ENCODE data around the gene SHMT2. TPM values are rescaled to one million over a fixed set of nuclear protein-coding genes. Genes with fewer than 3 reads are reported as not detected.

SHMT2 gene
- total and polyA plus RNA-seq, 2 of the 13 experiments (the other 11 are each of a cell fraction or from before 2014, with no cell fraction given): 181 to 393 TPM

DNA sequence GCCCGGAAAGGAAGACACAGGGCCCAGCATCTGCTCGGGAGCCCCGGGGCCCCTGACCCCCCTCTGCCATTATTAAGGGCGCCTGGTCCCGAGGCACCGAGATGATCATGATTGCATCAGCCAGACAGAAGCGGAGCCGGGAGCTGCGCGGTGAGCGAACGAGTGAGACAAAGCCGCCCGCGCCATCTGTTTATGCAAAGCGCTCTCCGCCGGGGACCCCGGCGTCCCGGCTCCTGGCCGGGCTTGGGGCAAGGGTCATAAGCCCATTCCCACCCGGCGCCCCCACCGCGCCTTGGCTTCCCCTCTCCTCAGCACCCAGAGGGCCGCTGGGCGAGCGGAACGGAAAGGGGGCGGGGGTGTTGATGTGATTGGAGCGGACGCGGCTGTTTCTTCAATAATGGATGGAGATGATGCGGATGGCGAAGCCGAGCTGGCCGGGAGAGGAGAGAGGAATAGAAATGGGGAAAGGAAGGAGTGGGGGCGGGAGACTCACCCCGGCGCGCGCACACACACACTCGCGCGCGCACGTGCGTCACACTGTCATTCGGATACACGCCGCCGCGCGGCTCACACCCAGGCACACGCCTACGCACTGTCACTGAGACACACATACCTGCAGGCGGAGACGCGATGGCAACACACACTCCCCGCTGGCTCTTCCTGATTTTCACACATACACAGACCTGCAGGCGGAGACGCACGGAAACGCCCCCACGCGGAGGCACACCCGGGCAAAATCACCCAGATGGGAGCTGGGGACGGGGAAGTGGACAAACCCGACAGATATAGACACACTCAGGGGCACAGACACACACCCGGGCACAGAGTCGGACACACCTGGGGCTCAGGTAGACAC lies 10.8 kb downstream of the SHMT2 start (continued):
- TF ChIP-seq, protein P1, sequence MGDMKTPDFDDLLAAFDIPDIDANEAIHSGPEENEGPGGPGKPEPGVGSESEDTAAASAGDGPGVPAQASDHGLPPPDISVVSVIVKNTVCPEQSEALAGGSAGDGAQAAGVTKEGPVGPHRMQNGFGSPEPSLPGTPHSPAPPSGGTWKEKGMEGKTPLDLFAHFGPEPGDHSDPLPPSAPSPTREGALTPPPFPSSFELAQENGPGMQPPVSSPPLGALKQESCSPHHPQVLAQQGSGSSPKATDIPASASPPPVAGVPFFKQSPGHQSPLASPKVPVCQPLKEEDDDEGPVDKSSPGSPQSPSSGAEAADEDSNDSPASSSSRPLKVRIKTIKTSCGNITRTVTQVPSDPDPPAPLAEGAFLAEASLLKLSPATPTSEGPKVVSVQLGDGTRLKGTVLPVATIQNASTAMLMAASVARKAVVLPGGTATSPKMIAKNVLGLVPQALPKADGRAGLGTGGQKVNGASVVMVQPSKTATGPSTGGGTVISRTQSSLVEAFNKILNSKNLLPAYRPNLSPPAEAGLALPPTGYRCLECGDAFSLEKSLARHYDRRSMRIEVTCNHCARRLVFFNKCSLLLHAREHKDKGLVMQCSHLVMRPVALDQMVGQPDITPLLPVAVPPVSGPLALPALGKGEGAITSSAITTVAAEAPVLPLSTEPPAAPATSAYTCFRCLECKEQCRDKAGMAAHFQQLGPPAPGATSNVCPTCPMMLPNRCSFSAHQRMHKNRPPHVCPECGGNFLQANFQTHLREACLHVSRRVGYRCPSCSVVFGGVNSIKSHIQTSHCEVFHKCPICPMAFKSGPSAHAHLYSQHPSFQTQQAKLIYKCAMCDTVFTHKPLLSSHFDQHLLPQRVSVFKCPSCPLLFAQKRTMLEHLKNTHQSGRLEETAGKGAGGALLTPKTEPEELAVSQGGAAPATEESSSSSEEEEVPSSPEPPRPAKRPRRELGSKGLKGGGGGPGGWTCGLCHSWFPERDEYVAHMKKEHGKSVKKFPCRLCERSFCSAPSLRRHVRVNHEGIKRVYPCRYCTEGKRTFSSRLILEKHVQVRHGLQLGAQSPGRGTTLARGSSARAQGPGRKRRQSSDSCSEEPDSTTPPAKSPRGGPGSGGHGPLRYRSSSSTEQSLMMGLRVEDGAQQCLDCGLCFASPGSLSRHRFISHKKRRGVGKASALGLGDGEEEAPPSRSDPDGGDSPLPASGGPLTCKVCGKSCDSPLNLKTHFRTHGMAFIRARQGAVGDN (CRISPR knock-in tag; IDR thresholded peaks at IDR 0.05): peak; percentile 44; the same call in 1 of the 2 replicates
- TF ChIP-seq KDM2A (CRISPR knock-in tag; IDR thresholded peaks at IDR 0.05; ENCODE audit: borderline replicate concordance, low read depth) (peak; percentile 24; the same call in 1 of the 2 replicates), SMYD3 (CRISPR knock-in tag; IDR thresholded peaks at IDR 0.05) (no peak), NFKB2 (CRISPR knock-in tag; IDR thresholded peaks at IDR 0.05; ENCODE audit: borderline replicate concordance) (no peak), BHLHE40 (IDR thresholded peaks at IDR 0.05; ENCODE audit: low read length) (peak; percentile 54; the same call in 1 of the 2 replicates), SMAD3 (CRISPR knock-in tag; IDR thresholded peaks at IDR 0.05) (no peak), ZKSCAN8 (CRISPR knock-in tag; IDR thresholded peaks at IDR 0.05; ENCODE audit: borderline replicate concordance) (no peak), RFX5 (IDR thresholded peaks at IDR 0.05; ENCODE audit: low read depth, low read length) (no peak), JUN (CRISPR knock-in tag; IDR thresholded peaks at IDR 0.05) (no peak), ZNF501 (CRISPR knock-in tag; IDR thresholded peaks at IDR 0.05) (no peak; the same call in 1 of the 2 replicates), HNRNPLL (IDR thresholded peaks at IDR 0.05; ENCODE audit: low read depth, low read length, poor library complexity, severe bottlenecking) (peak; percentile 35), ZNF674 (CRISPR knock-in tag; IDR thresholded peaks at IDR 0.05; ENCODE audit: low read depth) (no peak), GTF3A (CRISPR knock-in tag; conservative IDR thresholded peaks at IDR 0.05) (no peak), YEATS2 (CRISPR knock-in tag; IDR thresholded peaks at IDR 0.05; ENCODE audit: borderline replicate concordance) (no peak)
- TF ChIP-seq, protein P2, sequence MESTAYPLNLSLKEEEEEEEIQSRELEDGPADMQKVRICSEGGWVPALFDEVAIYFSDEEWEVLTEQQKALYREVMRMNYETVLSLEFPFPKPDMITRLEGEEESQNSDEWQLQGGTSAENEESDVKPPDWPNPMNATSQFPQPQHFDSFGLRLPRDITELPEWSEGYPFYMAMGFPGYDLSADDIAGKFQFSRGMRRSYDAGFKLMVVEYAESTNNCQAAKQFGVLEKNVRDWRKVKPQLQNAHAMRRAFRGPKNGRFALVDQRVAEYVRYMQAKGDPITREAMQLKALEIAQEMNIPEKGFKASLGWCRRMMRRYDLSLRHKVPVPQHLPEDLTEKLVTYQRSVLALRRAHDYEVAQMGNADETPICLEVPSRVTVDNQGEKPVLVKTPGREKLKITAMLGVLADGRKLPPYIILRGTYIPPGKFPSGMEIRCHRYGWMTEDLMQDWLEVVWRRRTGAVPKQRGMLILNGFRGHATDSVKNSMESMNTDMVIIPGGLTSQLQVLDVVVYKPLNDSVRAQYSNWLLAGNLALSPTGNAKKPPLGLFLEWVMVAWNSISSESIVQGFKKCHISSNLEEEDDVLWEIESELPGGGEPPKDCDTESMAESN (CRISPR knock-in tag; conservative IDR thresholded peaks at IDR 0.05): 0 out of 2 replicates have a peak, but pooled peaks have one; percentile 54
- TF ChIP-seq, protein P3, sequence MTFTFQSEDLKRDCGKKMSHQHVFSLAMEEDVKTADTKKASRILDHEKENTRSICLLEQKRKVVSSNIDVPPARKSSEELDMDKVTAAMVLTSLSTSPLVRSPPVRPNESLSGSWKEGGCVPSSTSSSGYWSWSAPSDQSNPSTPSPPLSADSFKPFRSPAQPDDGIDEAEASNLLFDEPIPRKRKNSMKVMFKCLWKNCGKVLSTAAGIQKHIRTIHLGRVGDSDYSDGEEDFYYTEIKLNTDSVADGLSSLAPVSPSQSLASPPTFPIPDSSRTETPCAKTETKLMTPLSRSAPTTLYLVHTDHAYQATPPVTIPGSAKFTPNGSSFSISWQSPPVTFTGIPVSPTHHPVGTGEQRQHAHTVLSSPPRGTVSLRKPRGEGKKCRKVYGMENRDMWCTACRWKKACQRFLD (CRISPR knock-in tag; IDR thresholded peaks at IDR 0.05; ENCODE audit: borderline replicate concordance): no peak
- TF ChIP-seq, protein P4, sequence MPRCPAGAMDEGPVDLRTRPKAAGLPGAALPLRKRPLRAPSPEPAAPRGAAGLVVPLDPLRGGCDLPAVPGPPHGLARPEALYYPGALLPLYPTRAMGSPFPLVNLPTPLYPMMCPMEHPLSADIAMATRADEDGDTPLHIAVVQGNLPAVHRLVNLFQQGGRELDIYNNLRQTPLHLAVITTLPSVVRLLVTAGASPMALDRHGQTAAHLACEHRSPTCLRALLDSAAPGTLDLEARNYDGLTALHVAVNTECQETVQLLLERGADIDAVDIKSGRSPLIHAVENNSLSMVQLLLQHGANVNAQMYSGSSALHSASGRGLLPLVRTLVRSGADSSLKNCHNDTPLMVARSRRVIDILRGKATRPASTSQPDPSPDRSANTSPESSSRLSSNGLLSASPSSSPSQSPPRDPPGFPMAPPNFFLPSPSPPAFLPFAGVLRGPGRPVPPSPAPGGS (CRISPR knock-in tag; IDR thresholded peaks at IDR 0.05): no peak
- TF ChIP-seq, protein P5, sequence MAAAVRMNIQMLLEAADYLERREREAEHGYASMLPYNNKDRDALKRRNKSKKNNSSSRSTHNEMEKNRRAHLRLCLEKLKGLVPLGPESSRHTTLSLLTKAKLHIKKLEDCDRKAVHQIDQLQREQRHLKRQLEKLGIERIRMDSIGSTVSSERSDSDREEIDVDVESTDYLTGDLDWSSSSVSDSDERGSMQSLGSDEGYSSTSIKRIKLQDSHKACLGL (CRISPR knock-in tag; IDR thresholded peaks at IDR 0.05): 0 out of 2 replicates have a peak, but pooled peaks have one; percentile 50
- TF ChIP-seq, protein P6, sequence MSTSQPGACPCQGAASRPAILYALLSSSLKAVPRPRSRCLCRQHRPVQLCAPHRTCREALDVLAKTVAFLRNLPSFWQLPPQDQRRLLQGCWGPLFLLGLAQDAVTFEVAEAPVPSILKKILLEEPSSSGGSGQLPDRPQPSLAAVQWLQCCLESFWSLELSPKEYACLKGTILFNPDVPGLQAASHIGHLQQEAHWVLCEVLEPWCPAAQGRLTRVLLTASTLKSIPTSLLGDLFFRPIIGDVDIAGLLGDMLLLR (CRISPR knock-in tag; IDR thresholded peaks at IDR 0.05): no peak

All from HepG2 (cell line).